GM18499 (cell line): ENCODE results near the gene CHIT1.

ENCODE experiments used
- ATAC-seq: cut with Tn5 transposase; IDR thresholded peaks from one replicate; pipeline ENCODE4 v1.9.1; 2021; ENCODE audit warnings: moderate number of reproducible peaks; ENCODE audit not compliant: insufficient read depth, unreplicated experiment

Gene CHIT1

GRCh38 chr1:203229471-203230135, at the start of gene CHIT1:
Gene CHIT1, minus strand, starts transcription at chr1:203229673. Its CDS starts 37 bp downstream, at chr1:203229636.
- ATAC-seq = no peak

- no peak for ATAC-seq
Measured at GRCh38 chr1:203278885-203279406, 49.5 kb upstream of the CHIT1 start.

- ATAC-seq = no peak
Measured at GRCh38 chr1:203278082-203278884, 48.8 kb upstream of the CHIT1 start.

- ATAC-seq = no peak
Measured at GRCh38 chr1:203276916-203277545, 47.6 kb upstream of the CHIT1 start.

- no peak for ATAC-seq
Measured at GRCh38 chr1:203276408-203276807, 46.9 kb upstream of the CHIT1 start.

GRCh38 chr1:203275656-203276272, 46.3 kb upstream of the CHIT1 start:
- no peak for ATAC-seq

GRCh38 chr1:203274603-203275381, 45.3 kb upstream of the CHIT1 start:
- ATAC-seq = no peak

- peak; percentile 8 for ATAC-seq
Measured at GRCh38 chr1:203273869-203274602, 44.6 kb upstream of the CHIT1 start.

GRCh38 chr1:203273206-203273868, 43.9 kb upstream of the CHIT1 start:
- peak; percentile 37 for ATAC-seq

GRCh38 chr1:203272633-203273205, 43.2 kb upstream of the CHIT1 start:
- no peak for ATAC-seq

GRCh38 chr1:203271962-203272632, 42.6 kb upstream of the CHIT1 start:
- no peak for ATAC-seq

GRCh38 chr1:203271018-203271743, 41.7 kb upstream of the CHIT1 start:
- ATAC-seq = no peak

GRCh38 chr1:203270448-203270847, 41.0 kb upstream of the CHIT1 start:
- no peak for ATAC-seq

- ATAC-seq = no peak
Measured at GRCh38 chr1:203269654-203270020, 40.2 kb upstream of the CHIT1 start.

GRCh38 chr1:203268901-203269653, 39.6 kb upstream of the CHIT1 start:
- no peak for ATAC-seq

- ATAC-seq = no peak
Measured at GRCh38 chr1:203267912-203268311, 38.4 kb upstream of the CHIT1 start.
